NOMO-1 treated with DMSO at 0.1 percent for 48 hours (cell line): ENCODE results near the gene VAV3.
"Not testable (repeated sequence)": the region's sequence is repeated elsewhere in the genome, so short reads cannot be mapped to it uniquely, and the experiment has no call there.

Source experiments
- DNase-seq: peaks from one replicate; lab custom pipeline; 2025; ENCODE audit not compliant: unreplicated experiment; lab: John Stamatoyannopoulos, UW

Gene VAV3

DNA sequence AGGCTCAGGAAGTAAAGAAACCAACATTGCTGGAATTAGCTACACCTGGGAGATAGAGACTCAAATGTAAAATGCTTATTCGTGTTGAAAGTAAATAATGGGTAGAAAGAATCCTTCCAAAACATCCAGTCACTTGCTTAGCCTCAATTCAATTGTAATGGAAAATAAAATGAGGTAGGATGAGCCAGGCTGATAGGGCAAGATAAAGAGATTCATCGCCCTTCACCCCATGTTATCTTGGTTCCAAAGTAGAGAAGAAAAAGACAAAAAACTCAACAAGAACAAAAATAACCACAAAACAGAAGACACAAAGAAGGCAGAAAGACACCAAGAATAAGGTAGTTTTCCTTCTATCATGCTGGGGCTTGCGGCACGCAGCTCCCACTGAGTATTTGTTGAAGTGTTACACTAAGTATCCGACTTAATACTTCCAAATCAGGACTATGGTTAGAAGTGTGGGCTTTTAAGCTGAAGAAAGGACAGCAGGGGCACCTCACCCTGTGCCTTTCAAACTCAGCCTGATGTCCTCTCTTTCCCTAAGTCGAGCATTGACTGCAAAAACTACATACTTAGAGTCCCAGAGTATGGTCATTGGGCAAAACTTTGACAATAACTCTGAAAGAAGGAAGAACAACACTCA, 202.1 kb downstream of the VAV3 start:
- DNase-seq = no peak

DNA sequence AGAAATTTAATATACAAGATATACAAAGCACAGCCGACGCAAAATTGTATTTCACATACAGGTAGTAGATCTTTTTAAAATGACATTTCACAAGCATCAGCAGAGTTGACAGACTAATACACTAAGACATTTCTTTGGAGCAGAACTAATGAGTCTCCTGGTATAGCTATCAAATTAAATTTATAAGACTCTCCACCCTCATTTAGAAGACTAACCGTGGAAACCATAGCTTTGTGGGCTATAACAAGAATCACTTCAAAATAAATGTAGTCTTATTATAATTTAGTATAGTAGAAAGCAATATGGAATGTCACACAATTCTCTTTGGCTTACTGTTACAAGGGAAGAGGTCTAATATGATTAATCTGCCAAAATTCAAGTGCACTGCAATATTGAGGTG, 204.9 kb downstream of the VAV3 start:
- DNase-seq = no peak

DNA sequence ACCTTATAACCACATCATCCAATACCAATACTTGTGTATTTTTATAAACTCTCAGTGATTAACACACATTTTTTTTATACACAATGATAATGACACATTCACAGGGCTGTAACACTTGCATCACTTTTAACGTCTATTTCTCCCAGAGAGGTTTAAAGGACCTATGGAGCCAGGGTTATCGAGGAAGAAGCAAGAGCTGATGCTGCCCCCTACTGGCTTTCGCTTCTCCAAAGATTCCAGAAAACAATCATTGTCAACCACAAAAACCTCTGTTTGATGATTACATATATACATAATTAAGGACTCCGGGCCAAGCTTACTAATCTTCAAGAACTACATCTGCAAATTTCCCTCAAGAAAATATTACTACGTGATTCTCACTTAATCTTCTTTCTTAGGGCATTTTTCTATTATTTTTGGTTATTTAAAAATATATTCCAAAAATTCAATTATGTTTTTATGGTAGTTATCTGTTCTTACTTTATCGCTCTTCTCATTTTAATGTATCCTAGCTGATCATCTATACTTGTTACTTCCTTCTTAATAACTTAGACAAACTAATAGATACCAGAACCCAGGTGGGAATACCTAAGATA, 214.5 kb downstream of the VAV3 start:
- peak; percentile 73 for DNase-seq

GRCh38 chr1:107748531-107748930, 216.4 kb downstream of the VAV3 start:
- DNase-seq = peak; percentile 19

DNA sequence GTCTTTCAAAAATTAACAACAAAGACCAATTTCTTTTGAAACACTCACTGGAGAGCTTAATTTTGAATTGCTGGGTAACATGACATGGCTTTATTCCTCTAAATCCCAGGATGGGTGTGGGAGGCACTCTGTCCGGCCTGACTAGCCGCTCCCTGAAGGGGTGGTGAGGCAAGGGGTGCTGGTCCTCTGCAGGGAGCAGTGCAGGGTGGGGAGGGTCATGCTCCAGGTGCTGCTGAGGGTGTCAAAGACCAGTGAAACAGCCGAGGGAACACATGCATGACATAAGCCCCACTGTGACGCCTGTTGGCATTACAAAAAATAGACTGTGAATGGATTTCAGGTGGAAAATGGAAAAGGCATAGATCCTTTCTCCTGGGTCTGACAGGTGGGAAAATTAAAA, 223.7 kb downstream of the VAV3 start:
- DNase-seq = no peak

DNA sequence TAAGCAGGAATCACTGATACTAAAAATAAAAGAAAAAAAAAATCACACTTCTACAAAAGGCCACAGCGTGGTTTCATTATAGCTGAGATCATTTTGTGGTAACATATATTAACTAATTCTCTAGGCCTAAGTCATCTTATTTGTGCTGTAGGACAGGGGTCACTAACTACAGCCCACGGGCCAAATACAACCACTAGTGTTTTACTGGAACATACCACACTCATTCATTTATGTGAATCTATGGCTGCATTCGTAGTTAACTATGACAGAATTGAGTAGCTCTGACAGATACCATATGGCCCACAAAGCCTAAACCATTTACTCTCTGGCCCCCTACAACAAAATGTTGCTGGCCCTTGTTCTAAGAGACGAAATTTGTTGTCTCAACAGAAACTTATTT, 224.4 kb downstream of the VAV3 start:
- DNase-seq = no peak

- no peak for DNase-seq
These were observed 225.3 kb downstream of the VAV3 start for GRCh38 chr1:107739651-107740050.

GRCh38 chr1:107739201-107739600, 225.8 kb downstream of the VAV3 start:
- DNase-seq = no peak

DNA sequence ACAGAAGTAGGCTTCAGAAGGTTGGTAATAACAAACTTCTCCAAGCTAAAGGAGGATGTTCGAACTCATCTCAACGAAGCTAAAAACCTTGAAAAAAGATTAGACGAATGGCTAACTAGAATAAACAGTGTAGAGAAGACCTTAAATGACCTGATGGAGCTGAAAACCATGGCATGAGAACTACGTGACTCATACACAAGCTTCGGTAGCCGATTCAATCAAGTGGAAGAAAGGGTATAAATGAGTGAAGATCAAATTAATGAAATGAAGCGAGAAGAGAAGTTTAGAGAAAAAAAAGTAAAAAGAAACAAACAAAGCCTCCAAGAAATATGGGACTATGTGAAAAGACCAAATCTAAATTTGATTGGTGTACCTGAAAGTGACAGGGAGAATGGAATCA, 231.6 kb downstream of the VAV3 start:
- DNase-seq = not testable (repeated sequence)

GRCh38 chr1:107727866-107728265, 237.1 kb downstream of the VAV3 start:
- no peak for DNase-seq

- no peak for DNase-seq
These were observed 238.1 kb downstream of the VAV3 start for GRCh38 chr1:107726860-107727259.

- no peak for DNase-seq
These were observed 240.3 kb downstream of the VAV3 start for GRCh38 chr1:107724648-107725047.

- not testable (repeated sequence) for DNase-seq
These were observed 244.8 kb downstream of the VAV3 start for GRCh38 chr1:107720210-107720609.

DNA sequence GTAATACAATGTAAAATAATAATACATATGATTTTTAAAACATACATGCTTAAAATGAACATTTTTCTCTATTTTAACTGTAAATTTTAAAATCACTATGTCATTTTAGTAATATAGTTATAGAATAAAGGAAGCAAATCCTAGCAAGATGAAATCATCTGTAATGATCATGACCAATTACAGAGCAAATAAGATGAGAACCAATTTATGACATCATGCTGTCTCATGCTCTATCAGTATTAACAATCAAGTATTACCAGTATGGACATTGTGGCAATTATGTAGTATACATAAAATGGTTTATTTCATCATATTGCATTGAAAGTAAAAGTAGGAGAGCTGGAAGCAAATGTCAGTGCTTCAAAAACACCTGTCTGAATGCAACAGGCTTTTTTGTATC, 255.0 kb downstream of the VAV3 start:
- no peak for DNase-seq

GRCh38 chr1:107707111-107707510, 257.9 kb downstream of the VAV3 start:
- no peak for DNase-seq

- no peak for DNase-seq
These were observed 258.8 kb downstream of the VAV3 start for GRCh38 chr1:107706182-107706581.

DNA sequence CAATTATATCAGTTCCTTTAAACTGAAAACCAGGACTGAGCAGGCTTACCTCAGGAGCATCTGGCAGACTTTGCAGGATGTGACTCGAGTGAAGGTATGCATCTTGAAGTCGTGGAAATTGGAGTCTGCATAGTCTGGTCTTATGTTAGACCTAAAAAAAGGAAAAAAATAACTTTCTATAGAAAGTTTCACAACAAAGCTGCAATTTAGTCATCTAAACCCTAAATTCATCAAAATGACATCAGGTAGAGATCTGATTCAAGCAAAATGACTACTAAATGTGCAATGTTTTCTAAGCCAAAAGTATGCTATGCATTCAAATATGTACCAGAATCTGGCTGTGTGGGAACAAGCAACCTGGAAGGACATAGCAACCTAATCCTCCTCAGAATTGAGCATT, 260.1 kb downstream of the VAV3 start:
- DNase-seq = no peak

DNA sequence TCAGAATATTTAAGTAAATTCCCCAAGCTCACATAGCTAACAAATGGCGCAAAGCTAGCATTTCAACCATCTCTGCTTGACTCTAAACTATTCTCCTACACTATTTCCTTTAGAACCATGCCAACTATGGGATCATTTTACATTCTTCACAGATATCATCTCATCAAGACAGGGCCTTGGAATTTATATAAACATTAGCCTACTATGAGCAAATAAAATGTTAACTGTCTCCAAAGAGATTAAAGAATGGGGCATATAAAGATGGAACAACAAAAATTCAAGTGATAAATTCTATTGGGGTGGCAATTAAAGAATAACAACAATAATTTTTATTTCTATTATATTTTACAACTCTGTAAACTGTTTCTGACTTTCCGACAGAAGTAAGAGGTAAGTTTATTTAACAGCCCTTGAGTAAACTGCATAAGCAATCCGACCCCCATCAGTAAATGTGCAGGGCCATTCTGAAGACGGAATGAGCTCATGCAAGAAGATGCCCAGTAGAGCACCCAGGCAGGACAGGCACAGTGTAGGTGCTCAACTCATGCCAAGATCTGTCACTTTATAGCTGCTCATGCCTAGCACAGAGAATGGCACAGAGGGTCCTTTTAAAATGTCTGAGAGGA, 261.9 kb downstream of the VAV3 start:
- DNase-seq = no peak

GRCh38 chr1:107700651-107701050, 264.3 kb downstream of the VAV3 start:
- not testable (repeated sequence) for DNase-seq

DNA sequence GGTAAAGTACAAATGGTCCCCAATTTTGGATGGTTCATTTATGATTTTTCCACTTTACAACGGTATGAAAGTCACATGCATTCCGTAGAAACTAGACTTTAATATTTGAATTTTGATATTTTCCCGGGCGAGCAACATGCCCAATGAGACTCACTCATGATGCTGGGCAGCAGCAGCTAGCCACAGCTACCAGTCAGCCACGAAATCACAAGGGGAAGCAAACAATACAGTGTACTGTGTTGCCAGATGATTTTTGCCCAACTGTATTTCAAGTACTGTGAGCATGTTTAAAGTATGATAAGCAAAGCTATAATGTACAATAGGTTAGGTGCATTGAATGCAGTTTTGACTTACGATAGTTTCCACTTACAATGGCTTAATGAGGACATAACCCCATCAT, 266.8 kb downstream of the VAV3 start:
- no peak for DNase-seq

- peak; percentile 82 for DNase-seq
These were observed 269.6 kb downstream of the VAV3 start for GRCh38 chr1:107695341-107695740.

- no peak for DNase-seq
These were observed 272.2 kb downstream of the VAV3 start for GRCh38 chr1:107692580-107693345.
